CD4-positive, alpha-beta T cell treated with Interleukin-4 for 1 hour (primary cell): Measurements from ENCODE around the gene OR6N2.

Experiments
- DNase-seq, 2 donors: peaks; one replicate each; pipeline ENCODE4 v3.0.0-alpha.2; 2020 to 2022

The OR6N2 gene

GRCh38 chr1:158752155-158752712, 28.8 kb downstream of the OR6N2 start:
- no peak for DNase-seq

GRCh38 chr1:158735848-158736247, 45.2 kb downstream of the OR6N2 start:
- DNase-seq: no peak

- DNase-seq: no peak
Observed at GRCh38 chr1:158732524-158732923, 48.5 kb downstream of the OR6N2 start.

GRCh38 chr1:158731707-158732106, 49.3 kb downstream of the OR6N2 start:
- DNase-seq: no peak

GRCh38 chr1:158730453-158730852, 50.6 kb downstream of the OR6N2 start:
- no peak for DNase-seq

GRCh38 chr1:158728510-158729225, 52.3 kb downstream of the OR6N2 start:
- no peak for DNase-seq

- DNase-seq: no peak
Observed at GRCh38 chr1:158724442-158724841, 56.6 kb downstream of the OR6N2 start.
